T-helper 9 cell (primary cell): ENCODE measurements around the gene POLR2E.

Source experiments
- DNase-seq: peaks from one replicate; pipeline ENCODE4 v3.0.0-alpha.2; 2020

The POLR2E gene

DNA sequence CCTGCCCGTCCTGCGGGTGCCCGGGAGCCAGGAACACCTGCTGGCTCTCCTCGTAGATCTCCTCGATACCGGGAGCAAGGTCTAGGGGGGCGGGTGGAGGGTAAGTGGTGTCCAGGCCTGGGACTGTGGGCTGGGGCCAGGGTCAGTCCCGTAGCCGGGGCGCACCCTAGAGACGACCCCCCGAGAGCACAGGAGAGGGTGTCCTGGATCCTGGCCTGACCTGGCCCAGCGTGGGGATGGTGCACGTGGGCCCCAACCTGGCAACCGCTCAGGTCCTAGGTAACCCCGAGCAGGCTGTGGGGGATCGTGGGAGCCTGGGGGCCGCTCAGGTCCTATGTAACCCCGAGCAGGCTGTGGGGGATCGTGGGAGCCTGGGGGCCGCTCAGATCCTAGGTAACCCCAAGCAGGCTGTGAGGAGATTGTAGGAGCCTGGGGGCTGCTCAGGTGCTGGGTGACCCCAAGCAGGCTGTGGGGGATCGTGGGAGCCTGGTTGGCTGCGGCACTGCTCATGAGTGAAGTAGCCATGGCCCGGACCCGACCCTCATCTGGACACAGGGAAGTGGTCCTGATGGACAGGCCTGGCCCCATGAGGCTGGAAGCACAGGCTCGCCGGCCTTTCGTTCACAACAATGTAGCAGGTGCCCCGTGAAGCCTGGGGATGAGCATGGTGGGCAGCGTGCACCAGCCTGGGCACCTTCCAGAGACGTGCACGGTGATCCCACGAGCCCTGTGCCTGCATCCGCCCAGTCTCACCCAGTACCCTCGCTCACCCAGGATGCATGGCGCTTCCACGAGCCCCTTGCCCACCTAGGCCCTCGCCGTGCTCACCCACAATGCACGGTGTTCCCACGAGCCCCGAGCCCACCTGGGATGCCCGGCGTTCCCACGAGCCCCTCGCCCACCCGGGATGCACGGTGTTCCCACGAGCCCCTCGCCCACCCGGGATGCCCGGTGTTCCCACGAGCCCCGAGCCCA, 14.8 kb upstream of the POLR2E start:
- no peak for DNase-seq

DNA sequence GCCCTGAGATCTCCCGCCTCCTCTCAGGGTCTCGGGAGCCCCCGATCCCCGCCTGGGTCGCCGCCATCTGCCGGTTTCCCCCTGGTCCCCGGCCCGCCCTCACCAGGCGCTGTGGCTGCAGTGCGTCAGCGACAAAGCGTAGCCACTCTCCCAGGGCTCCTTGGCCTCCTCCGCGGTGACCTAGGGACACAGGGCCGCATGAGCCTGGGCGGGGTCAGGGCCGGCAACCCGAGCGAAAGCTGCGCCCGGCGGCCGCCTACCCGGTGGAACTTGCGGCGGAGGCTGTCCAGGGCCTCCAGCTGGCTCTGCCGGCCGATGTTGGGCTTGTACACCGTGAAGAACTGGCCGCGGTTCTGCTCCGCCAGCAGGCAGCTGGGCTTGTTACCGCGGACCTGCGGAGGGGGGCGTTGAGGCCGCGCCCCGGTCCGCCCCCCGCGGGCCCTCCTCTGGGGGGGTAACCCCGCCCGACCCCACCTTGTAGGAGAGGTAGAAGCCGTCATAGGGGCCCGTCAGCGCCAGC, 13.9 kb upstream of the POLR2E start:
- no peak for DNase-seq

DNA sequence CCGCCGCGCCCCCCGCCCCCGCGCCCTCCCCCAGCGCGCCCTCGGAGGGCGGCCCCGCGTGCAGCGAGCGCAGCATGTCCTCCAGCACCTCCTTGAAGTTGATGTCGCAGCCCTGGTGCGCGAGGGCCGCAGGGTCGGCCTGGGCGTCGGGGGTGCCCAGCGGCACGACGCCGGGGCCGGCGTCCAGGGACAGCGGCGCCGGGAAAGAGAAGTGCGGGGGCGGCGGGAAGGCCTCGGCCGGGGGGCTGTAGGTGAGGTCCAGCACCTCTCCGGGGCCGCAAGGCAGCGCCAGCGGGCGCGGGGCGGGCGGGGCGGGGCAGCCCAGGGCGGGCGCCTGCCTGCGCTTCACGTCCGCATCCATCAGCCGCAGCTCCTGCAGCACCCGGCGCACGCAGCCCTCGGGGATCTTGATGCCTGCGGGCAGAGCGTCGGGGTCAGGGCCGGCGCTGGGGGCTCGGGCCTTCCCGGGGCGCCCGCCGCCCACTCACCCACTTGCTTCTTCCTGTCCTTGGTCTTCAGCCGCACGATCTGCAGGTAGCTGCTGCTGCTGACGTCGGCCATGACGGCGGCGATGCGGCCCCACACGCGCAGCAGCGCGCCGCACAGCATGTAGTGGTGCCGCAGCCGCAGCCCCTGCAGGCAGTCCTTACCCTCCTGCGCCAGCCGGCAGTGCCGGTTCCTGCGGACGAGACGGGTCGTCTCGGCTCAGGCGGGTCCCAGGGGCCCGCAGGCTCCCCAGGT, 13.3 kb upstream of the POLR2E start:
- no peak for DNase-seq

DNA sequence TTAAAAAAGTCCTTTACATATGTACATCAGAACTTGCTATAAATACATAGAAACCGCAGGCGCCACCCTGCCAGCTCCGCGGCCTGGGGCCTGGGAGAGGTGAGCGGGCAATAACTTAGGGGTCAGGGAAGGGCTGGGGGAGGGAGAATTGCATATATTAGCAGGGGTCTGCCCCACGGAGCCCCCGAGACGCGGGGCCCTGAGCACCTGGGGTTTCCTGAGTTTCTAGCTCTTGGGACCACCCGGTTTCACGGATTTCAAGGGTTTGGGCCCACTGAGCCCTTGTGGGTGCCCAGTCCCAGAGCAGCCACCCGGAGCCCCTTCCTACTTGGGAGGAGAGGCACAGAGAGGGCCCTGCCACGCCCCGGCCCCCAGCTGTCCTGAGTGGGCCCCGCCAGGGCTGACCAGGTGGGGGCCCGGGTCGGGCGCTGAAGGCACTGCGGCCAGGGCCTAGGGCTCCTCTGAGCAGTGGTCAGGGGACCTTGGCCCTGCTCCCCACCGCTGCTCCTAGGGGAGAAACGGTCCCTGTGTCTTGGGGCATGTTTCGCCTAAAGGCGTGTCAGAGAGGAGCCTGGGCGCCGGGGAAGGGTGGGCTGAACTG, 12.6 kb upstream of the POLR2E start:
- no peak for DNase-seq

DNA sequence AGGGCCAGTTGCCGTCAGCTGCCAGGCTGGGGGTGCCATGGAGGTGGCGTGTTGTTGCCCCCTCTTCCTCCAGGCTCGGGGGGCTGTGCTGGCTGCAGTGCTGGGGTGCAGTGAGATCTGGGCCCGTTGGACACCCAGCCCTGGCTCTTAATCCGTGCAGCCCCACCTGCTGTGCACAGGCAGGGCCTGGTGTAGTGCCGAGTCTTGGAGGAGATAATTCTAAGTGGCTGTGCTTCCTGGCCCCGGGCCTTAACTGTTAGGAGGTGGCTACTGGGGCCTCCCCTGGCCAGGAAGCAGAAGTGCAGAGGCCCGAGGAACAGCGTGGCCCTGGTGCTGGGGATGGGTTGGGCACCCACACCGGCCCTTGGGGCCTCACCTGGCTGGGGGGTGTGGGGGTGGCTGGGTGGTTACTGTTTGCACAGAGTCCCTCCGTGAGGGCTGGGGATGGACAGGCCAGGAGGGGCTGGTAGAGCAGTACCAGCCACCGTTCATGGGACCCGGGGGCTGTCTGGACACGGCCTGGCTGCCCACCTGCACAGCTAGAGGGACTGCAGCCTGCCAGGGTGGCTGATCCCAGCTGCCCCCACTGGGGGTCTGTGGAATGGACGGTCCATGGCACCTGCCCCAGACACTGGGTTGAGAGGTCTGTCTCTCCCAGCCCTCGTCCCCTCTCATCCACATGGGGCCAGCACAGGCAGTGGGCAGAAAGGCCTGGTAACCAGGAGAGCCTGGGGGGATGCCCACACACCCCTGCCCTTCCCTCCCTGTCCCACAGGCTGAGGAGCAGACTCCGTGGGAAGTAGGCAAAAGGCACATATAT, 11.9 kb upstream of the POLR2E start:
- DNase-seq: no peak

DNA sequence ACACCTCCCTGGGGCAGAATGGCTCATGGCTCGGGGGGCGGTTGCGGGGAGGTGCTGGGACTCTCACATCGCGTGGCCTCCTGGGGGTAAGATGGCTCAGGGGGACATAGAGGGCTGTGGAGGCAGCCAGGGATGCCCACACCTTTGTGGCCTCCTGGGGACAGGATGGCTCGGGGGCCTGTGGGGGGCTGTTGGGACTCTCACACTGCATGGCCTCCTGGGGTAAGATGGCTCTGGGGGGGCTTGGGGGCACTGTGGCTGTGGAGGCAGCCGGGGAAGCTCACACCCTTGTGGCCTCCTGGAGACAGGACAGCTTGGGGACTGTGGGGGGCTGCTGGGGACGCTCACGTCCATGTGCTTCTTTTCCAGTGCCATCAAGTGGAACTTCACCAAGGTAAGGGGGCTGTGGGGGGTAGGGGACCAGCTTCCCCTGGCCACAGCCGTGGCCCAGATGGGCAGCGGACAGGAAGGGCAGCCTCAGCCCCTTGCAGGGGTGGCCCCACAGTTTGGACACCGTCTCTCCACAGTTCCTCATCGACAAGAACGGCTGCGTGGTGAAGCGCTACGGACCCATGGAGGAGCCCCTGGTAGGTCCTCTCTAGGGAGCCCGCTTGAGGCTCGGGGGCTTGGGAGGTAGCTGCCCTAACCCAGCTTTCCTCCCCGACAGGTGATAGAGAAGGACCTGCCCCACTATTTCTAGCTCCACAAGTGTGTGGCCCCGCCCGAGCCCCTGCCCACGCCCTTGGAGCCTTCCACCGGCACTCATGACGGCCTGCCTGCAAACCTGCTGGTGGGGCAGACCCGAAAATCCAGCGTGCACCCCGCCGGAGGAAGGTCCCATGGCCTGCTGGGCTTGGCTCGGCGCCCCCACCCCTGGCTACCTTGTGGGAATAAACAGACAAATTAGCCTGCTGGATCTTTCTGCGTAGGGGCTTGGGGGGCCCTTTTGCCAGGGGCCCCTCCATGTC, 11.0 kb upstream of the POLR2E start:
- DNase-seq: no peak

DNA sequence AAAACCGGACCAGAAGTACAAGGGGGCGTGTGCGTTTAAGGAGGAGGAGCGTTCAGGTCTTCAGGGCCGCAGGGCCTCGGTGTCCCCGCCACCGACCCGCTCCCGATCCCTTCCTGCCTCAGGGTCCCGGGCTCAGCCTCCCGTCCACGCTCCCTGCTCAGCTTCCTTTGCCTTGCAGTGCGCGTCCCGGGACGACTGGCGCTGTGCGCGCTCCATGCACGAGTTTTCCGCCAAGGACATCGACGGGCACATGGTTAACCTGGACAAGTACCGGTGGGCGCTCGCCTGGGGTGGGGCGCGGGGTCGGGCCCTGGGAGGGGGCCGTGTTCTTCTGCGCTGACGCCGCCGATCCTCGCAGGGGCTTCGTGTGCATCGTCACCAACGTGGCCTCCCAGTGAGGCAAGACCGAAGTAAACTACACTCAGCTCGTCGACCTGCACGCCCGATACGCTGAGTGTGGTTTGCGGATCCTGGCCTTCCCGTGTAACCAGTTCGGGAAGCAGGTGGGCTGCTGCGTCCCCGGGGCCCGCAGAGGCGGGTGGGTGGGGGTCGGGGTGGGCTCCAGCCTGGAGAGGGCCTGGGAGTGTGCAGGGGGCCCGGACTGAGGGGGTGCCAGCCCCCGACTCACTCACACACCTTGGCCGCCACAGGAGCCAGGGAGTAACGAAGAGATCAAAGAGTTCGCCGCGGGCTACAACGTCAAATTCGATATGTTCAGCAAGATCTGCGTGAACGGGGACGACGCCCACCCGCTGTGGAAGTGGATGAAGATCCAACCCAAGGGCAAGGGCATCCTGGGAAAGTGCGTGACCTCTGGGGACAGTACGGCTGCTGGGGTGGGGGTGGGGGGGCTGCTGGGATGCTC, 10.1 kb upstream of the POLR2E start:
- no peak for DNase-seq

DNA sequence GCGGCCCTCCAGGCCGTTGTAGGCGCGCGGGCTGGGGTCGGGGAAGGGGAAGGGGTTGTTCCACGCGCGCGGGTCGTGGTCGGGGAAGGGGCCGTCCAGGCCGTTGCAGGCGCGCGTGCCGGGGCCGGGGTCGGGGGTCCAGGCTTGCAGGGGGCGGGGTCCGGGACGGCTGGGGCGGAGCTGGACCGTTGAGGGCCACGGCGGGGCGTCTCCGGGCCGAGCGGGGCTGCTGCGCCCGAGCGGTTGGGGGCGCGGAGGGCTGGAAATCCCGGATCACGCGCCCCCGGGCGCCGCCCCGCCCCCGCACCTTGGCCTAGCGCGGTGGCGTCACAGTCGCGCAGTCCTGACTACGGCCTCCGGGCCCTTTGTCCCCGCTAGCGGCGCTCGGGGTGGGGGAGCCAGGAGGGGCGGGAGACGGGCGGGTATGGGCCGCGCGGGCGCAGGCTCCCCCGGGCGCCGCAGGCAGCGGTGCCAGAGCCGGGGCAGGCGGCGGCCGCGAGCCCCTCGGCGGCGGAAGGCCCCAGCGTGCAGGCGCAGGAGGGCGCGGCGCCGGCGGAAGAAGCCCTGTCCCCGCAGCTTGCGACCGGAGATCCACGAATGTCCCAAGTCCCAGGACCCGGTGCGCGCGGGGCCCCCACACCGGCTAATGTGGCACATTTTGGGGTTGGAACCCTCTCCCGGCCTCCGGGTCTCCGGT, 9.3 kb upstream of the POLR2E start:
- peak; percentile 71 for DNase-seq

DNA sequence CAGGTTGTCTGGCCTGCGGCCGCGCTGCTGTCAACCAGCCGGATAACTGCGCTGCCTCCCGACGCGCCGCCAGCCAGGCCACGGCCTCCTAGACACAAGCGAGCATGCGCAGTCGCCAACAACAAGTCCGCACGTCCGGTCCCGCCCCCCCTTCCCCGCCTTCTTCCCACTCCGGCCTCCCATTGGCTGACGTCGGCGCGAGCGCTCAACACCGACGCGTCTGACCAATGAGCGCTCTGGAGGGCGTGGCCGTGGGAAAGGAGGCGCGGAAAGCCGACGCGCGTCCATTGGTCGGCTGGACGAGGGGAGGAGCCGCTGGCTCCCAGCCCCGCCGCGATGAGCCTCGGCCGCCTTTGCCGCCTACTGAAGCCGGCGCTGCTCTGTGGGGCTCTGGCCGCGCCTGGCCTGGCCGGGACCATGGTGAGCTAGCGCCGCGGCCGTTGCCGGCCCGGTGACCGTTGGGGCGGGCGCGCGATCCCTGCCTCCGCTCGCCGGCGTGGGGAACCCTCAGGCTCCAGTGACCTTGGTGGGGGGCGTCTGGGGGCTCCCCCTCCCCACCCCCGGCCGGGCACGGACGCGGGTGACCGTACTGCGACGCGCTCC, 8.6 kb upstream of the POLR2E start, which contains the start of gene GPX4:
TSS of gene GPX4 (plus strand) at position 287 of the 603 bp plus-strand sequence. CDS start at position 337, 50 bp downstream.
- DNase-seq: peak; percentile 98

DNA sequence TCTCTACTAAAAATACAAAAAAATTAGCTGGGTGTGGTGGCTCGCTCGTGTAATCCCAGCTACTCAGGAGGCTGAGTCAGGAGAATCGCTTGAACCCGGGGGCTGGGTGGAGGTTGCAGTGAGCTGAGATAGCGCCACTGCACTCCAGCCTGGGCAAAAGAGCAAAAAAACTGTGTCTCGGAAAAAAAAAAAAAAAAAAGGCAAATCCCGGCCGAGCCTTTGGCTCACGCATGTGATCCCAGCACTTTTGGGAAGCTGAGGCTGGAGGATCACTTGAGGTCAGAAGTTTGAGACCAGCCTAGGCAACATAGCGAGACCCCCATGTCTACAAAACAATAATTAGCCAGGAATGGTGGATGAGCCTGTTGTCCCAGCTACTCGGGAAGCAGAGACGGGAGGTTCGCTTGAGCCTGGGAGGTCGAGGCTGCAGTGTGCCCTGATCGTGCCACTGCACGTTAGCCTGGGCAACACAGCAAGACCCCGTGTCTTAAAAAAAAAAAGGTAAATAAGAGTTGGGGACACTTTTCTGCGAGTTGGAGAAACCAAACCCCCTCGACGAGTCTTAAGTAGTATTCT, 8.0 kb upstream of the POLR2E start:
- no peak for DNase-seq

DNA sequence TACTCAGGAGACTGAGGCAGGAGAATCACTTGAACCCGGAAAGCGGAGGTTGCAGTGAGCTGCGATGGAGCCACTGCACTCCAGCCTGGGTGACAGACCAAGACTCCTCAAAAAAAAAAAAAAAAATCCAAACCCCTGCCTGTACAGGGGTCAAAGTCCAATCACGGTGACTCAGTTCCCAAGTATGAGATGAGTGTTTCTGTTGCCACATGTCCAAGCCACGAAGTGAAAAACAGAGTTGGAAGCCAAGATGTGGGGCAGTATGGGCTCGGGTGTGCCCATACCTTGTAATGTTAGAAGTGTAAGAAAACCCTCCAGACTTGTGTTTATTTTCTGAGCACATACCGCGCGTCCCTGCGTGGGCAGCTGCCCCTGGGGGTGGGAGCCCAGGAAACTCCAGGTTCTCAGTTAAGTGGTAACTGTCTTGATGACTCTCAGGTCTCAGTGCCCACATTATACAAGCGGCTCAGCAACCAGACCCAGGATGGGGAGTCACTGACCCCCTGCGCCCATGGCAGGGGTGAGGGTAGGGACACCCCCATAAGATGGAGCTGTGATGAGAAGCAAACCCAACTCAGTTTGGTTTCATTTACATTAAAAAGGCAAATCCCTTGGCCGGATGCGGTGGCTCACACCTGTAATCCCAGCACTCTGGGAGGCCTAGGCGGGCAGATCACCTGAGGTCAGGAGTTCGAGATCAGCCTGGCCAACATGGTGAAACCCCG, 7.4 kb upstream of the POLR2E start:
- DNase-seq: no peak

DNA sequence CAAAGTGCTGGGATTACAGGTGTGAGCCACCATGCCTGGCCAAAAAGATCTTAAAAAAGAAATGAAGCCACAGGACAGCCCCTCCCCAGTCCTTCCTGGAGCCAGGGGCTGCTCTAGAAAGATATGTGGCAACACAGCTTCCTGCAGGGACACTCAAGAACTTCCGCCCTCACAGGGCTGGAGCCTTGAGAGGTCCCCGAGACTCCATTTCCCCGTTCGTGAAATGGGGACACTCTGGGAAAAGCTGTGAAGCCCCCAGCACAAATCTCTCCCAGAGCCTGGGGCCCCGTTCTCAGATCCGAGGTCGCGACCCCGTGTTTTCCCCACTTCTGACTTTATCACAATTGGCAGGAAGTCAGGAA, 6.1 kb upstream of the POLR2E start:
- no peak for DNase-seq

DNA sequence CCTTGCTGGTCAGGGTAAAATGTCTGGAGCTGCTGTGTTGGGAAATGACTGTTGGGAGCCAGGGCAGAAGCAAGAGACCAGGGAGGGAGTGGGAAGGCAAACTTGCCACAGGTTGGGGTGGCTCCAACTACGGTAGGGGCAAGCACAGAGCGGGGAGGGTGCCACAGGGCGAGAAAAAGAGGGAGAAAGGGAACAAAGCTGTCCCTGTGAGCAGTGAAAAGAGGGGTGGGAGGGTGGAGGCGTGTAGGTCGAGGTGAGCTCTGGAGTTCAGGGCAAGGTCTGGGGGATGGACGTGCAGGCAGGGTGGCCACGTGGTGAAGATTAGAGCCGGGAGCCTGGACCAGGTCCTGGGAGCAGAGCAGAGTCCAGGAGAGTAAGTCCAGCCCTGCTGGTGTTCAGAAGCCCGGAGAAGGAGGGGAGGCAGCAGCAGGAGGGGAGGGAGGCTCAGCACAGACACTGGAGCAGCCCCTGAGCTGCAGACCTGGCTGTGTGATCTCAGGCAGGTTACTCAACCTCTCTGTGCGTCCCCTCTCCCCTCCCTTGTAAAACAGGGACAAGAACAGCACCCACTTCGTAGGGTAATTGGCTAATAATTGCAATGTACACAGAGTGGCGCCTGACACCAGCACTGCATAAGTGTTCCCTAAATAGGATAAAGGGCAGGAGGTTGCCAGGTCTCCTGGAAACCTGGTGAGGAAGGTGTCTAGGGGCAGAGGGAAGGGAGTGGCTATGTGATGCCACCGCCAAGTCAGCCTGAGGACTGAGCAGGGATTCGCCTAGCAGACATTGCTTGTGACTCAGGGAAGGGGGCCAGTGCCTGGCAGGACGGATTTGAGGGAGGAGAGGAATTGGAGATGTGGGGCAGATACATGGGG, 3.2 kb upstream of the POLR2E start:
- DNase-seq: no peak

DNA sequence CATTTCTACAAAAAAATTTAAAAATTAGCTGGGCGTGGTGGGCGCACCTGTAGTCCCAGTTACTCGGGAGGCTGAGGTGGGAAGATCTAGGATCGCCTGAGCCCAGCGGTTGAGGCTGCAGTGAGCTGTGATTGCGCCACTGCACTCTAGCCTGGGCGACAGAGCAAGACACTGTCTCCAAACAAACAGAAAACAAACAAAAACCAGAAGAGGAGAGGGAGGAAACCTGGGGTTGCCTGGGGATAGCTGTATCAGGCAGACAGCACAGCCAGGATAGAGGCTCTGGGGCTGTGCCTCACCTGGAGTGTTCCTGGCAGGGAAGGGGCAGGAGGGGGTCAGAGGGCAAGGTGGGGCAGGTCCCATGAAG, 2.6 kb upstream of the POLR2E start:
- no peak for DNase-seq

DNA sequence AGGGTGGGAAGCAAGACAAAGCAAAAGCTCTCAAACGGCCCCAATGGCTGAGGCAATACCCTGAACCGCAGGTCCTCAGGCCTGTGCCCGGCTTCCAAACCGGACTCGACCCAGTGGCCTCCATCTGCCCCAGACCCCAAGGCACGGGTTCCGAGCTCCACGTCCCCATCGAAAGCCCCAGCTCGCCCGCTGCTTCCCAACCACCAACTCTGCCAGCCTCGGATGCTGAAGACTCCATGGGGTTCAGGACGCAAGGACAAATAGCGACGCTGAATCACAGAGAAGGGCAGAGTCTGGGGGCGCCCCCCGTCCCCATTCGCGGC, 559 bp downstream of the POLR2E start:
- no peak for DNase-seq

DNA sequence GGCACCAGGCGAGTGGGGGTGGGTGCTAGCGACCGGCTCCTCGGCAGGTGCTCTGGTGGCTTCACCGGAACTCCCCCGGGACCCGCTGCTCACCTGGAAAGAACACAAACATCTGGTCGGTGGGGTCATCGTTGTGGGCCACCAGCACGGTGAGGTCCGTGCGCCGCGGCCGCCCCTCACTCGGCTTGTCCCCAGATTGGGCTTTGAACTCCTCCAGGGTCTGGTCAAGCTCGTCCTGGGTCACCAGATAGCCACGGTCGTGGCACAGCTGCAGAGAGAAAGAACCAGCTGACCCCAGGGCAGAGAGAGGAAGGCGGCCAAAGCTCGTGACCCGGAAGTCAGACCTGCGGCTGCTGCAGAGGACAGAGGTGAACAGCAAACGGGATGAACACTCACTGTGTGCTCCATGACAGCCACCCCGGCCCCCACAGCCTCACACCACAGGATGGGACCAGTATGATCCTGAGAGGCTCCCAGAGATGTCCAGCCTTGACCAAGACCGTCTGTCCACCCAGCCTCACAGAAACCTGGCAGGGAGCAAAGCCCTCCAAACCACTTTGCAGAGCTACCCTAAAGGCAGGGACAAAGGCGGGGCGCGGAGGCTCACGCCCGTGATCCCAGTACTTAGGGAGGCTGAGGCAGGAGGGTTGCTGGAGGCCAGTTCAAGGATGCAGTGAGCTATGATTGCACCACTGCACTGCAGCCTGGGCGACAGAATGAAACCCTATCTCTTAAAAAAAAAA, 1.2 kb downstream of the POLR2E start:
- no peak for DNase-seq
